Measurements from ENCODE around the gene PARP8.
A peak's percentile ranks its signal among the peaks of the same experiment; 100 is the strongest.

PARP8 gene

GRCh38 chr5:50725800-50726474 is 59.5 kb downstream of the PARP8 start:
- no peak for TF ChIP-seq CTCF (IDR thresholded peaks at IDR 0.05; ENCODE audit: poor library complexity, severe bottlenecking)

GRCh38 chr5:50726475-50727148 is 60.2 kb downstream of the PARP8 start:
- H3K27me3 ChIP-seq (ENCODE audit: insufficient read depth, poor library complexity, severe bottlenecking), result no peaks in the 10 kb centered on the region
- no peaks in the 10 kb centered on the region for H3K9me3 ChIP-seq (ENCODE audit: severe bottlenecking)
- ATAC-seq (ENCODE audit: low read depth) (no peak), DNase-seq (ENCODE audit: low spot score) (no peak)
- H3K36me3 ChIP-seq (ENCODE audit: low read depth), result no peaks in the 10 kb centered on the region
- TF ChIP-seq CTCF (IDR thresholded peaks at IDR 0.05; ENCODE audit: poor library complexity, severe bottlenecking), result no peak
- H3K4me3 ChIP-seq (ENCODE audit: severe bottlenecking), result no peak overlapping the region
- H3K4me1 ChIP-seq (ENCODE audit: insufficient read depth, poor library complexity, severe bottlenecking), result peaks cover 8% of the 10 kb centered on the region
- H3K27ac ChIP-seq (ENCODE audit: poor library complexity, severe bottlenecking), result no peak overlapping the region

More at GRCh38 chr5:50725800-50726474, 59.5 kb downstream of the PARP8 start:
- DNase-seq (ENCODE audit: low spot score) (no peak), ATAC-seq (ENCODE audit: low read depth) (no peak)
- no peak overlapping the region for H3K27ac ChIP-seq (ENCODE audit: poor library complexity, severe bottlenecking)
- no peak overlapping the region for H3K4me3 ChIP-seq (ENCODE audit: severe bottlenecking)
- peaks cover 8% of the 10 kb centered on the region for H3K4me1 ChIP-seq (ENCODE audit: insufficient read depth, poor library complexity, severe bottlenecking)
- no peaks in the 10 kb centered on the region for H3K9me3 ChIP-seq (ENCODE audit: severe bottlenecking)
- H3K36me3 ChIP-seq (ENCODE audit: low read depth), result no peaks in the 10 kb centered on the region
- no peaks in the 10 kb centered on the region for H3K27me3 ChIP-seq (ENCODE audit: insufficient read depth, poor library complexity, severe bottlenecking)

GRCh38 chr5:50727149-50727496 is 60.7 kb downstream of the PARP8 start:
- ATAC-seq (ENCODE audit: low read depth) (peak; percentile 92), DNase-seq (ENCODE audit: low spot score) (no peak)

GRCh38 chr5:50727845-50728244 is 61.4 kb downstream of the PARP8 start:
- no peak for ATAC-seq (ENCODE audit: low read depth)
- no peaks in the 10 kb centered on the region for H3K27me3 ChIP-seq (ENCODE audit: insufficient read depth, poor library complexity, severe bottlenecking)

More at GRCh38 chr5:50727149-50727496, 60.7 kb downstream of the PARP8 start:
- Histone ChIP-seq H3K4me3 (ENCODE audit: severe bottlenecking) (no peak overlapping the region), H3K27ac (ENCODE audit: poor library complexity, severe bottlenecking) (no peak overlapping the region), H3K9me3 (ENCODE audit: severe bottlenecking) (no peaks in the 10 kb centered on the region), H3K27me3 (ENCODE audit: insufficient read depth, poor library complexity, severe bottlenecking) (no peaks in the 10 kb centered on the region), H3K4me1 (ENCODE audit: insufficient read depth, poor library complexity, severe bottlenecking) (peaks cover 8% of the 10 kb centered on the region), H3K36me3 (ENCODE audit: low read depth) (no peaks in the 10 kb centered on the region)
- TF ChIP-seq CTCF (IDR thresholded peaks at IDR 0.05; ENCODE audit: poor library complexity, severe bottlenecking), result no peak

More at GRCh38 chr5:50727845-50728244, 61.4 kb downstream of the PARP8 start:
- no peak for TF ChIP-seq CTCF (IDR thresholded peaks at IDR 0.05; ENCODE audit: poor library complexity, severe bottlenecking)
- DNase-seq (ENCODE audit: low spot score), result no peak
- Histone ChIP-seq H3K4me3 (ENCODE audit: severe bottlenecking) (no peak overlapping the region), H3K4me1 (ENCODE audit: insufficient read depth, poor library complexity, severe bottlenecking) (peaks cover 8% of the 10 kb centered on the region), H3K27ac (ENCODE audit: poor library complexity, severe bottlenecking) (no peak overlapping the region), H3K9me3 (ENCODE audit: severe bottlenecking) (no peaks in the 10 kb centered on the region), H3K36me3 (ENCODE audit: low read depth) (no peaks in the 10 kb centered on the region)
